ENCODE results near the gene NT5DC1.

The NT5DC1 gene

GRCh38 chr6:116144605-116145004 lies 44.0 kb downstream of the NT5DC1 start:
- no peaks in the 10 kb centered on the region for H3K27me3 ChIP-seq (ENCODE audit: low read depth, low read length)
- no peak overlapping the region for H3K4me3 ChIP-seq (ENCODE audit: low read depth in 1 of 2, low read length in 2 of 2)
- H3K4me1 ChIP-seq (ENCODE audit: control insufficient read depth in 1 of 2, insufficient read depth in 2 of 2, low read length in 2 of 2): no peaks in the 10 kb centered on the region
- no peak overlapping the region for H3K27ac ChIP-seq (ENCODE audit: low read length)
- no peaks in the 10 kb centered on the region for H3K36me3 ChIP-seq (ENCODE audit: control insufficient read depth in 1 of 2, insufficient read depth in 2 of 2, low read length in 2 of 2)
- no peaks in the 10 kb centered on the region for H3K9me3 ChIP-seq (ENCODE audit: control insufficient read depth in 1 of 2, low read length in 2 of 2)

- Histone ChIP-seq H3K4me3 (ENCODE audit: low read depth in 1 of 2, low read length in 2 of 2) (no peak overlapping the region), H3K36me3 (ENCODE audit: control insufficient read depth in 1 of 2, insufficient read depth in 2 of 2, low read length in 2 of 2) (no peaks in the 10 kb centered on the region), H3K27ac (ENCODE audit: low read length) (no peak overlapping the region), H3K9me3 (ENCODE audit: control insufficient read depth in 1 of 2, low read length in 2 of 2) (no peaks in the 10 kb centered on the region), H3K4me1 (ENCODE audit: control insufficient read depth in 1 of 2, insufficient read depth in 2 of 2, low read length in 2 of 2) (no peaks in the 10 kb centered on the region), H3K27me3 (ENCODE audit: low read depth, low read length) (no peaks in the 10 kb centered on the region)
Observed at GRCh38 chr6:116145803-116146675, 45.4 kb downstream of the NT5DC1 start.

DNA sequence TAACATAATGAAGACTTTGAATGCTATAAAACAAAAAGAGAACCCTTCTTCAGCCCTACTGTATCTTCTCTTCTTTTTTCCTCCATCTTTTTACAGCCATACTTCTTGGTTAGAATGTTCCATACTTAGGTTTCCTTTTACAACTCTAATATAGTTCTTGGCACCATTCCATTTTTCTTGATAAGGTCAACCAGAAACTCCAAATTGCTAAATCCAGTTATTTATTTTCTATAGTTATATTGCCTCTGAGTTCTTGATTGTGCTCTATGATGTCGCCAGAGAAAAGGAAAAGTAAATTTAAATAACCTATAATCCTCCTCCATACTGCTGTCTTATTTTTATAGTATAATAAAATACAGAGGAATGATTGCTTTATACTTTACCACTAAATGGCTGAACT lies 52.0 kb downstream of the NT5DC1 start:
- H3K27me3 ChIP-seq (ENCODE audit: low read depth, low read length): no peaks in the 10 kb centered on the region
- H3K4me3 ChIP-seq (ENCODE audit: low read depth in 1 of 2, low read length in 2 of 2): no peak overlapping the region
- H3K27ac ChIP-seq (ENCODE audit: low read length): no peak overlapping the region
- no peaks in the 10 kb centered on the region for H3K4me1 ChIP-seq (ENCODE audit: control insufficient read depth in 1 of 2, insufficient read depth in 2 of 2, low read length in 2 of 2)
- H3K36me3 ChIP-seq (ENCODE audit: control insufficient read depth in 1 of 2, insufficient read depth in 2 of 2, low read length in 2 of 2): no peaks in the 10 kb centered on the region
- no peaks in the 10 kb centered on the region for H3K9me3 ChIP-seq (ENCODE audit: control insufficient read depth in 1 of 2, low read length in 2 of 2)

DNA sequence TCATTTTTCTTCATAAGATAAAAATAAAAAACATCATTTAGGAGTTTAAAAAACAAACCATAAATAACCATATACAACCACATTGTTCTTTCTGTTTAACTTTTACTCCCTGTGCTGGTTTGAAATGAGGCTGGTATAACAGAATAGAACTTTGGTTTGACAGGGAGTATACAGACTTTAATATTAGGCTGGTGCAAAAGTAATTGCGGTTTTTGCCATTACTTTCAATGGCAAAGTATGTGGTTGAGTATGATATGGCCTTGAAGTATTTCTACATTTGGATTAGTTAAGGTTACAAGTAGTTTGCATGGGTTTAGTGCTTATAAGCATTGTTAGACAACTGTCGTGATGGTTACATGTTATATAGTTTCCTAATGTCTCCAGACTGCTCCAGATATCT lies 54.2 kb downstream of the NT5DC1 start:
- Histone ChIP-seq H3K36me3 (ENCODE audit: control insufficient read depth in 1 of 2, insufficient read depth in 2 of 2, low read length in 2 of 2) (no peaks in the 10 kb centered on the region), H3K4me3 (ENCODE audit: low read depth in 1 of 2, low read length in 2 of 2) (no peak overlapping the region), H3K27ac (ENCODE audit: low read length) (no peak overlapping the region), H3K4me1 (ENCODE audit: control insufficient read depth in 1 of 2, insufficient read depth in 2 of 2, low read length in 2 of 2) (no peaks in the 10 kb centered on the region), H3K9me3 (ENCODE audit: control insufficient read depth in 1 of 2, low read length in 2 of 2) (no peaks in the 10 kb centered on the region), H3K27me3 (ENCODE audit: low read depth, low read length) (no peaks in the 10 kb centered on the region)

- no peaks in the 10 kb centered on the region for H3K9me3 ChIP-seq (ENCODE audit: control insufficient read depth in 1 of 2, low read length in 2 of 2)
- no peaks in the 10 kb centered on the region for H3K27me3 ChIP-seq (ENCODE audit: low read depth, low read length)
- H3K4me1 ChIP-seq (ENCODE audit: control insufficient read depth in 1 of 2, insufficient read depth in 2 of 2, low read length in 2 of 2): no peaks in the 10 kb centered on the region
- no peak overlapping the region for H3K27ac ChIP-seq (ENCODE audit: low read length)
- H3K36me3 ChIP-seq (ENCODE audit: control insufficient read depth in 1 of 2, insufficient read depth in 2 of 2, low read length in 2 of 2): no peaks in the 10 kb centered on the region
- H3K4me3 ChIP-seq (ENCODE audit: low read depth in 1 of 2, low read length in 2 of 2): no peak overlapping the region
Observed at GRCh38 chr6:116156405-116157326, 56.0 kb downstream of the NT5DC1 start.

GRCh38 chr6:116157391-116157790 lies 56.7 kb downstream of the NT5DC1 start:
- H3K4me3 ChIP-seq (ENCODE audit: low read depth in 1 of 2, low read length in 2 of 2): no peak overlapping the region
- H3K27me3 ChIP-seq (ENCODE audit: low read depth, low read length): no peaks in the 10 kb centered on the region
- no peaks in the 10 kb centered on the region for H3K4me1 ChIP-seq (ENCODE audit: control insufficient read depth in 1 of 2, insufficient read depth in 2 of 2, low read length in 2 of 2)
- no peaks in the 10 kb centered on the region for H3K36me3 ChIP-seq (ENCODE audit: control insufficient read depth in 1 of 2, insufficient read depth in 2 of 2, low read length in 2 of 2)
- H3K27ac ChIP-seq (ENCODE audit: low read length): no peak overlapping the region
- no peaks in the 10 kb centered on the region for H3K9me3 ChIP-seq (ENCODE audit: control insufficient read depth in 1 of 2, low read length in 2 of 2)

- Histone ChIP-seq H3K4me1 (ENCODE audit: control insufficient read depth in 1 of 2, insufficient read depth in 2 of 2, low read length in 2 of 2) (no peaks in the 10 kb centered on the region), H3K9me3 (ENCODE audit: control insufficient read depth in 1 of 2, low read length in 2 of 2) (no peaks in the 10 kb centered on the region), H3K36me3 (ENCODE audit: control insufficient read depth in 1 of 2, insufficient read depth in 2 of 2, low read length in 2 of 2) (no peaks in the 10 kb centered on the region), H3K27me3 (ENCODE audit: low read depth, low read length) (no peaks in the 10 kb centered on the region), H3K27ac (ENCODE audit: low read length) (no peak overlapping the region), H3K4me3 (ENCODE audit: low read depth in 1 of 2, low read length in 2 of 2) (no peak overlapping the region)
Observed at GRCh38 chr6:116158641-116159040, 58.0 kb downstream of the NT5DC1 start.

DNA sequence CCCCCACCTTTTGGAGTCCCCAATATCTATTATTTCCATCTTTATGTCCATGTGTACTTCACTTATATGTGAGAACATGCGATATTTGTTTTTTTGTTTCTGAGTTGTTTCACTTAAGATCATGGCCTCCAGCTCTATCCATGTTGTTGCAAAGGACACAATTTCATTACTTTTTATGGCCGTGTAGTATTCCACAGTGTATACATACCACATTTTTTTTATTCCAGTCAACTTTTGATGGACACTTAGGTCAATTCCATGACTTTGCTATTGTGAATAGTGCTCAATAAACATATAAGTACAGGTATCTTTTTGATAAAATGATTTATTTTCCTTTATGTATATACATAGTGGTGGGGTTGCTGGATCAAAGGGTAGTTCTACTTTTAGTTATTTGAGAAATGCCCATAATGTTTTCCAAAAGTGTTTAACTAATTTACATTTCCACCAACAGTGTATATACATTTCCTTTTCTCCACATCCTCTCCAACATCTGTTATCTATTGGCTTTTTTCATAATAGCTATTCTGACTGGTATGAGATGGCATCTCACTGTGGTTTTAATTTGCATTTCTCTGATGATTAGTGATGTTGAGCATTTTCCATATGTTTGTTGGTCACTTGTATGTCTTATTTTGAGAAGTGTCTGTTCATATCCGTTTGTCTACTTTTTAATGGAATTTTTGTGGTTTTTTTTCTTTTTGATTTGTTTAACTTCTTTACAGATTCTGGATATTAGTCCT lies 59.3 kb downstream of the NT5DC1 start:
- no peaks in the 10 kb centered on the region for H3K27me3 ChIP-seq (ENCODE audit: low read depth, low read length)
- no peaks in the 10 kb centered on the region for H3K9me3 ChIP-seq (ENCODE audit: control insufficient read depth in 1 of 2, low read length in 2 of 2)
- no peaks in the 10 kb centered on the region for H3K4me1 ChIP-seq (ENCODE audit: control insufficient read depth in 1 of 2, insufficient read depth in 2 of 2, low read length in 2 of 2)
- H3K27ac ChIP-seq (ENCODE audit: low read length): no peak overlapping the region
- H3K4me3 ChIP-seq (ENCODE audit: low read depth in 1 of 2, low read length in 2 of 2): no peak overlapping the region
- no peaks in the 10 kb centered on the region for H3K36me3 ChIP-seq (ENCODE audit: control insufficient read depth in 1 of 2, insufficient read depth in 2 of 2, low read length in 2 of 2)

- H3K4me3 ChIP-seq (ENCODE audit: low read depth in 1 of 2, low read length in 2 of 2): no peak overlapping the region
- H3K27ac ChIP-seq (ENCODE audit: low read length): no peak overlapping the region
- no peaks in the 10 kb centered on the region for H3K27me3 ChIP-seq (ENCODE audit: low read depth, low read length)
- no peaks in the 10 kb centered on the region for H3K9me3 ChIP-seq (ENCODE audit: control insufficient read depth in 1 of 2, low read length in 2 of 2)
- no peaks in the 10 kb centered on the region for H3K36me3 ChIP-seq (ENCODE audit: control insufficient read depth in 1 of 2, insufficient read depth in 2 of 2, low read length in 2 of 2)
- no peaks in the 10 kb centered on the region for H3K4me1 ChIP-seq (ENCODE audit: control insufficient read depth in 1 of 2, insufficient read depth in 2 of 2, low read length in 2 of 2)
Observed at GRCh38 chr6:116165596-116165995, 64.9 kb downstream of the NT5DC1 start.

DNA sequence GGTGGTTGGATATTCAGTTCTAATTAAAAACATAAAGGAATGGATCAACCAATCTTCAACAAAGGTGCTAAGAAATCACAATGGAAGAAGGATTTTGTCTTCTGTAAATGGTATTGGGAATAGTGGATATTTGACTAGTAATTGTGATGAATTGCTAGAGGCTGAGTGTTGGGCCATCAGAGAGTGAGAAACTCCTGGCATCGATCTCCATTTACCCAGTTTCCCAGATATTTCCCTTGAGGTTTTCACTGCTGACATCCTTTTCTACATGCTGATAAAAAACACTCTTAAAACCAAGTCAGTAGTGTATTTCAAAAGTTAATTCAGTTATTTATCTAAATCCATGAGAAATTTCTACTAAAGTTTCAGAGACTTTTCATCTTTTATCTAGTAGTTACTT lies 65.7 kb downstream of the NT5DC1 start:
- H3K27me3 ChIP-seq (ENCODE audit: low read depth, low read length): no peaks in the 10 kb centered on the region
- no peaks in the 10 kb centered on the region for H3K9me3 ChIP-seq (ENCODE audit: control insufficient read depth in 1 of 2, low read length in 2 of 2)
- H3K36me3 ChIP-seq (ENCODE audit: control insufficient read depth in 1 of 2, insufficient read depth in 2 of 2, low read length in 2 of 2): no peaks in the 10 kb centered on the region
- H3K4me1 ChIP-seq (ENCODE audit: control insufficient read depth in 1 of 2, insufficient read depth in 2 of 2, low read length in 2 of 2): no peaks in the 10 kb centered on the region
- no peak overlapping the region for H3K27ac ChIP-seq (ENCODE audit: low read length)
- H3K4me3 ChIP-seq (ENCODE audit: low read depth in 1 of 2, low read length in 2 of 2): no peak overlapping the region

GRCh38 chr6:116168148-116168547 lies 67.5 kb downstream of the NT5DC1 start:
- Histone ChIP-seq H3K4me3 (ENCODE audit: low read depth in 1 of 2, low read length in 2 of 2) (no peak overlapping the region), H3K36me3 (ENCODE audit: control insufficient read depth in 1 of 2, insufficient read depth in 2 of 2, low read length in 2 of 2) (no peaks in the 10 kb centered on the region), H3K4me1 (ENCODE audit: control insufficient read depth in 1 of 2, insufficient read depth in 2 of 2, low read length in 2 of 2) (no peaks in the 10 kb centered on the region), H3K9me3 (ENCODE audit: control insufficient read depth in 1 of 2, low read length in 2 of 2) (no peaks in the 10 kb centered on the region), H3K27me3 (ENCODE audit: low read depth, low read length) (no peaks in the 10 kb centered on the region), H3K27ac (ENCODE audit: low read length) (no peak overlapping the region)
